ENCODE results near the gene TAF3. TPM values are rescaled to one million over a fixed set of nuclear protein-coding genes. Genes with fewer than 3 reads are reported as not detected.

Gene TAF3
- total RNA-seq, 1 experiment from 2014 or later: 5.5 TPM

GRCh38 chr10:7906128-7906527 is 87.8 kb downstream of the TAF3 start:
- Histone ChIP-seq H3K4me3 (ENCODE audit: low read depth in 2 of 2, low read length in 2 of 2) (no peak overlapping the region), H3K36me3 (ENCODE audit: control insufficient read depth, insufficient read depth, low read length) (no peaks in the 10 kb centered on the region), H3K4me1 (ENCODE audit: control insufficient read depth, insufficient read depth, low read length) (no peaks in the 10 kb centered on the region), H3K27ac (ENCODE audit: low read length) (no peak overlapping the region), H3K9me3 (ENCODE audit: control insufficient read depth, insufficient read depth, low read depth, low read length) (no peaks in the 10 kb centered on the region), H3K27me3 (ENCODE audit: control insufficient read depth, insufficient read depth, low read length) (no peaks in the 10 kb centered on the region)
- POLR2A ChIA-PET: no interaction called here
- ATAC-seq (no peak), DNase-seq (ENCODE audit: low read depth, low spot score) (no peak)
- CTCF ChIA-PET: no interaction called here
- TF ChIP-seq SIN3A (IDR thresholded peaks at IDR 0.05; ENCODE audit: borderline replicate concordance, insufficient read depth, low read depth, low read length) (no peak), REST (IDR thresholded peaks at IDR 0.05; ENCODE audit: insufficient read depth in 1 of 2, low read depth in 2 of 2, low read length in 1 of 2) (no peak), CTCF (IDR thresholded peaks at IDR 0.05) (no peak), POLR2AphosphoS5 (IDR thresholded peaks at IDR 0.05; ENCODE audit: low read depth, low read length) (no peak), TCF7L2 (IDR thresholded peaks at IDR 0.05; ENCODE audit: low read depth, low read length) (no peak)
- in situ Hi-C loops (cut with HindIII; ENCODE audit: low pct_unique_long_range_greater_than_20kb, low sequenced_read_pairs) (no loop called here), intact Hi-C loops (cut with micrococcal nuclease; ENCODE audit: unreplicated experiment) (no loop called here)
- no TSS peak for BruUV-seq (replicated peaks)

- intact Hi-C loops (cut with micrococcal nuclease; ENCODE audit: unreplicated experiment) (no loop called here), in situ Hi-C loops (cut with HindIII; ENCODE audit: low pct_unique_long_range_greater_than_20kb, low sequenced_read_pairs) (no loop called here)
- TF ChIP-seq SIN3A (IDR thresholded peaks at IDR 0.05; ENCODE audit: borderline replicate concordance, insufficient read depth, low read depth, low read length): no peak
- TF ChIP-seq POLR2AphosphoS5 (IDR thresholded peaks at IDR 0.05; ENCODE audit: low read depth, low read length): no peak
- no peak for TF ChIP-seq TCF7L2 (IDR thresholded peaks at IDR 0.05; ENCODE audit: low read depth, low read length)
- TF ChIP-seq CTCF (IDR thresholded peaks at IDR 0.05): no peak
- no peak for TF ChIP-seq REST (IDR thresholded peaks at IDR 0.05; ENCODE audit: insufficient read depth in 1 of 2, low read depth in 2 of 2, low read length in 1 of 2)
- Histone ChIP-seq H3K36me3 (ENCODE audit: control insufficient read depth, insufficient read depth, low read length) (no peaks in the 10 kb centered on the region), H3K9me3 (ENCODE audit: control insufficient read depth, insufficient read depth, low read depth, low read length) (no peaks in the 10 kb centered on the region), H3K27me3 (ENCODE audit: control insufficient read depth, insufficient read depth, low read length) (no peaks in the 10 kb centered on the region), H3K4me1 (ENCODE audit: control insufficient read depth, insufficient read depth, low read length) (no peaks in the 10 kb centered on the region), H3K4me3 (ENCODE audit: low read depth in 2 of 2, low read length in 2 of 2) (no peak overlapping the region), H3K27ac (ENCODE audit: low read length) (no peak overlapping the region)
- CTCF ChIA-PET: no interaction called here
- POLR2A ChIA-PET: no interaction called here
- ATAC-seq (no peak), DNase-seq (ENCODE audit: low read depth, low spot score) (no peak)
- no TSS peak for BruUV-seq (replicated peaks)
Observed at GRCh38 chr10:7908541-7909210, 90.4 kb downstream of the TAF3 start.

All from Panc1 (cell line).